GM19452 (cell line): ENCODE data around the gene DNAH12.

Experiments
- ATAC-seq: cut with Tn5 transposase; IDR thresholded peaks from one replicate; pipeline ENCODE4 v1.9.1; 2021; ENCODE audit not compliant: unreplicated experiment

Gene DNAH12

GRCh38 chr3:57252404-57252803 is 291.7 kb downstream of the DNAH12 start:
- no peak for ATAC-seq

- ATAC-seq = no peak
Observed at GRCh38 chr3:57244946-57245345, 299.2 kb downstream of the DNAH12 start.
